GM19239 (cell line): Measurements from ENCODE around the gene RAD9A.
A peak's percentile ranks its signal among the peaks of the same experiment; 100 is the strongest.

Experiments used
- DNase-seq: peaks from one replicate; pipeline ENCODE4 v3.0.0; 2011; ENCODE audit warnings: low spot score; ENCODE audit not compliant: insufficient read length
- FAIRE-seq: peaks from 2 replicates; lab custom pipeline; 2011; peaks lifted over from hg19 to GRCh38; lab: Jason Lieb, UNC

The RAD9A gene

DNA sequence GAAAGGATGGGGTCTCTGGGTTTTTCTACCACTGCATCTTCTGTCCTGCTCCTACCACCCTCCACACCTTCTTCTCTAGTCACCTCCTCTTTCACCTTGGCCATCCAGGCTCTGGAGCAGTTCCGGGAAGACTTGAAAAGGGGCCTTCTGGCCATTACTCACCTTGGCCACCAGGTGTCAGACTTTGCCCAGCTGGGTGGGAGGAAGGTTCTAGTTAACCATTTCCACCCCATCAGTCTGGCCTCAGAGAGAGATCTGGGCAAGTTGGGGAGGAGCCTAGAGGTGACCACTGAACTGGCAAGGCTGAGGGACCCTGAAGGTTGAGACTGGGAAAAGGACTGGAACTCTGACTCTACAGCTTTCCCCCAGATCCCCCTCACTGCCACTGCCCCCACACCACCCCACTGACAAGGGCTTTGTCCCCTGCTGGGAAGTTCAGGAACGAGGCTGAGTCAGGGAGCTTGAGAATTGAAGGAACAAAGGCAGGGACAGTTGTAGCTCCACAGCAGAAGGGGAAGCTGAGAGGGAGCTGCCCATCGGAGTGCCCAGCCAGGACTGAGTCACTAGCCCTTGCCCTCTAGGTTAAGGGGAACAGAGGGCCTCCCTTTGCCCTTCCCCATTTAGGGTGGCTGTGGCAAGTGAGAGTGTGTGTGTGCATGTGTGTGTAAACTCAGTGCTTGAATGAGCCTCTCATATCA is 34.8 kb upstream of the RAD9A start:
- DNase-seq, result peak; percentile 64
- FAIRE-seq, result peak; percentile 66

DNA sequence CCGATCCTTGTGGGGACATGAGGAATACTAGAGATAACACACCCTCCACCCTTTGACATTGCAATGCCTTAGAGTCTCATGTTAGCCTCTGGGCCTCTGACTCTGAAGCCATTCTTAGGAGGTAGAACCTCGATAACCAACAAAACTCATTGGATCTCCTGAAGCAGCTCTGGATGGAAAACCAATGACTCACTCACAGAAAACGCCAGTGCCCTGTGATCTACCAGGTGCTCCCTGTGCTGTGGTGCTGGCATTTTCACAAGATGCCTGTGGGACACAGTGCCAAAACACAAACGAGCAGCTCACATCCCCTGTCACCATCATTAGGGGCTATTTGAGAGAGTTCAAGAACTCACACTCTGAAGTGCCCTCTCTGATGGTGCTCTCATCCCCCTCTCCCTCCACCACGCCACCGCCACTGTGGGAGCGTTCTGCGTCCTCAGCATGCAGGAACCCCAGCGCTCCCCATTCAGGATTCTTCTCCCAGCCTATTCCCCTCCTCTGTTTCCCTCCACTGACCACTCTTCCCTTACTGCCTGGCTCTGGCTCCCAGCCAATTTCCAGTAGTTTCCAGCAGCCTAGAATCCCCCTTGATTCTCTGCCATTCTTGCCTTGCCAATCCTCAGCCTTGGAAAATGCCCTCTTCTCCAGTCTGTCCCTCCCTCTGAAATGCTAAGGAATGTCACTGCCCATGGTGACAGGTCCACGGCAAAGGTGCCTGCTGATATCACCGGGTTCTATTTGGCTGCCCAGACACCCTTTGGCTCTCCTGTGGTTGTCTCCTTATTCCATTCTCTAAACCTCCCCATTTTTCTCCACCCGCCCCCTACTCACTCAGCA is 33.7 kb upstream of the RAD9A start:
- DNase-seq, result no peak
- no peak for FAIRE-seq

DNA sequence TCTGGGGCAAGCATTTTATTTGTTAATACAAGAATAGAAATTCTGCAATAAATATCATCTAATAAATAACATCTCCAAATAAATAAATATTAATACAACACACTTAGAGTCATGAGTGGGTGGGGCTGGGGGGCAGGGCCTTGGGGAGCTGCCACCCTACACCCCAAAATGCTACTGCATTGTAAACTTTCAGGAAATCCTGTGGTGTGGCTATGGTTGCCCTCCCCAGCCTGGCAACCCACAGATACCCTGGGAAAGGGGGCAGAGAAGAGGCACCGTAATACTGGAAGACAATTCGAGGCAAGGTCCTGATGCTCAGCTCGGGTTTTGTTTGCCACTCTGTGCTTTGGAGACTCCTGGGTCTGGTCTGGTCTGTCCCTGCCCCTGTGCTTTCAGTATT is 27.6 kb upstream of the RAD9A start:
- FAIRE-seq (no peak), DNase-seq (no peak)

DNA sequence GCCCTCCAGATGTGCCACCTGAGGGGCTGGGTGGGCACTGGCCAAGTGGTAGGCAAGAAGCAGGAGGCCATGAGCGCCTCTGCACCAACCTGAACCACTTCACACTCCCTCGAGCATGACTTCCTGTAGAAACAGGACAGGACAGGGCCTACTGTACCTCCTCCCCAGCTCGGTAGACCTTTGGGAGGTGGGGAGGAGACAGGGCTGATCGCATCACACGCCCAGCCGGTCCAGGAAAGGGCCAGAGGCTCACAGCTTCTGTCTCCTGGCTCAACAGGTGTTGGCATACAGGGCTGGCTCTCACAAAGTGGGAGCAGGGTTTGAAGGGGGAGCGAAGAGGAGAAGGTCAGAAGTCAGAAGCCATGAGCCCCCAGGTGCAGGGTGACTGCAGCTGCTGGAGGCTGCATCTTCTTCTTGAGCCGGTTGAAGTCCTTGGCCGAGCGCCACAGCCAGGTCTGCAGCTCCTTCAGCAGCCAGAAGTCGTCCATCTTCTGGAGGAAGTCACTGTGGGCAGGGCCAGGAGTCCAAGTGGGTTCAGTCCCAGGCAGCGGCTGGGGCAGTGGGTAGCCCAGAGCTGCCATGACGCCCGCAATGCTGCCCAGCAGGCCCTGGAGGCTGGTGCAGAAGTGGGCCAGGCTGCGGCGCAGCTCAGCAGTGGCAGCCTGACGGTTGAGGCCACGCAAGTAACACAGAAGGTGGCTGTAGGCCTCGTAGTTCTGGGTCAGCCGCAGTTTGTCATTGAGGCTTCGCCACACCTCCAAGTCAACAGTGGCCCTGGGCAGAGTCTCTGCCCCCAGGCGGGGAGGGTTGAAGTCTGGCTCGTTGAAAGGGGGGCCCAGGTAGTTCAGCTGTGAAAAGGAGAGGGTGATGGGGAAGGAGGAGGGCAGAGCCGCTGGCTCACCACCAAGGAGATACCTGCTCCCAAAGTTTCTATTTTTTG is 26.7 kb upstream of the RAD9A start:
- FAIRE-seq (peak; percentile 65), DNase-seq (no peak)

DNA sequence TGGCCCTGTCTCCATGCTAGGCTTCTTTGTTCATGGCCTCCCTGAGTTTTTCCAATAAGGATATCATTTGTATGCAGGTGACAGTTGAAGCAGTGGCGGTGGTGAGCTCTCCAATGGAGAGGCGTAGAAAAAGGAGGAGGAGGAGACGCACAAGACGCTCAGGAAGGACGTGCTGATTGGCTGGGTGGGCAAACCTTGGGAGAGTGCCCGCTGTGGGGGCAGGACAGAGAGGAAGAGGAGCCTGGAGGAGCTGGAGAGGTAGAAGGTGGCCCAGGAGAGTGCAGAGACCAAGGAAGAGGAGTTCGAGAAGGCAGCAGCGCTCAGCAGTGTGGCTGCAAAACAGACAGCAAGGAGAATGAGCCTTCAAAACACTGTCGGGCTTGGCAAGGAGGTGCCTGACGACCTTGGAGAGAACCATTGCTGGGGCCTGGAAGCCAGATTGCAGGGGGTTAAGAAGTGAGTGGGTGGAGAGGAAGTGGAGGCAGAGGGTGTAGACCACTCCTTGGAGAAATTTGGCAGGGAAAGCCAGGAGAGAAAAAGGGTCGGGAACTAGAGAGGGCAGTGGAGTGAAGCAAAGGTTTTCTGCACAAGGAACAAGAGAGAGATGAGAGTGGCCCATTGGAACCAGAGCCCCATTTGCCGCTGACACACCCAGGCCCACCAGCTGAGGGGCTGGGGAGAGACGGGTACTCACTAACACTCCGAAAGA is 25.9 kb upstream of the RAD9A start:
- DNase-seq (no peak), FAIRE-seq (no peak)

DNA sequence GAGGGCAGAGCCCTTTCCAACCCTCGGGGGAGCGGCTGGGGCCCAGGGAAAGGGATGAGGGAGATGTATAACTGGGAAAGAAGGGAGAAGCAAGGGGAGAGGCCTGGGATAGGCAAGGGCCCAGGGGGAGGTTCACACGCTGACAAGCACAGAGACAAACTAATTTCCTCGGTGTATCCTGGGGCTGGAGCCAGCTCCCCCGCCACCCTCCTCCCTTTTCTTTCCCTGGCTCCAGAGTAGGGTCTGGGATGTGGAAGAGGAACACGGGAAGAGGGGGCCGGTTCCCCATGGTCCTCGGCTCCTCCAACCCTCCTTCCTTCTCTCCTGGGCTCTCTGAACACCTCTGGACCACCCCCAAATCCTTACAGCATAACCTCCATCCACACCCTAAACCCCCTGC is 25.2 kb upstream of the RAD9A start:
- no peak for DNase-seq
- FAIRE-seq, result no peak

DNA sequence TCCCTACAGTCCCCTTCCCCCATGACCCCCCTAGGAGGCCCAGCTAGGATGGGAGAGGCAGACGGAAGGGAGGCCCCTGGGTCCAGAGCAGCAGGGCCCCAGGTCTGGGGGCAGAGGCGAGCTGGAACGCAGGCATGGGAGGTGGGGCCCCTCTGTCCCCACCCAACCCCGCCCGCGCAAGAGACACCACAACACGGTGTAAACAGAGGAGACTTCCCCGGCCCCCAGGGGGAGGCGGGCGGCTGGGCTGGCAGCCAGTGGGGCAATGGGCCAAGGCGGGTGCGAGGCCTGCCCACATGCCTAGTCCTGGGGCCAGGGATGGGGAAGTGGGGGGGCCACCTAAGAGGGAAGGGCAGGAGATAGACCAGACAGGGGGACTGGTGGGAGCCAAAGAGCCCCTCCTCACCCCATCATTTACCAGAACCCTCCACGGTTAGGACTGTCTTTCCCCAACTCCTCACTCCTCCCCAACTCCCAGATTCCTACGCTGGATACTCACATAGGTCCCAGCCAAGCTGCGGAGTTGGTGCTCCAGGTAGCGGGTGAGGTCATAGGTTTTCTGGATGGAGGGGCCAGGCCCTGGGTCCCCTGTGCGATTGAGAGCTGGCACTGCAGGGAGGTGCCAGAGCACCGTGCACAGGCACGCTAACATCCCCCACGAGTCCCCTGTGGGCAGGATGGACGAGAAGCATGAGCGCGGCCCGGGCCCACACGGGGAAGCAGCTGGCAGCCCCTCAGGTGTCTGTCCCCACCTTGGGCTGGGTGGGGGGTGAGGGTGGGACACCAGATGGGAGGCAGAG is 24.6 kb upstream of the RAD9A start:
- FAIRE-seq, result no peak
- DNase-seq, result no peak

DNA sequence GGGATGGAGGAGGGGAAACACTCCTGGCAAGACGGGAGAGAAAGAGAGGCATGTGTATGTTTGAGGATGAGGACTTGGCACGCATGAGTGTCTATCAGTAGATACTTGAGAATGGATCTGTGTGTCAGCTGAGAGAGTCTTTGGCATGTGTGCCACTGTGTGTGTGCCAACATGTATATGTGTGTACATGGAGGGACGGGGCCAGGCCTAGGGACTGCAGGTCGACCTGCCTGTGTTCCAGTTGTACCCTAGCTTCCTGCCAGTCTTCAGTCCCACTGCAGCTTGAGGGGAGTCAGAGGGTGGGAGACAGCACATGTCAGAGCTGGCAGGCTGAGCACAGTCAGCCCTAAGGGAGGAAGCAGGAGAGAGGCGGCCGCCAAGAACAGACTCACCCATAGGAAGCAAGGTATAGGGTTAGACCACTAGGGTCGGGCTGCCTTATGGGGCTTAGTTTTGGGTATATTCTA is 24.0 kb upstream of the RAD9A start:
- FAIRE-seq (no peak), DNase-seq (no peak)

DNA sequence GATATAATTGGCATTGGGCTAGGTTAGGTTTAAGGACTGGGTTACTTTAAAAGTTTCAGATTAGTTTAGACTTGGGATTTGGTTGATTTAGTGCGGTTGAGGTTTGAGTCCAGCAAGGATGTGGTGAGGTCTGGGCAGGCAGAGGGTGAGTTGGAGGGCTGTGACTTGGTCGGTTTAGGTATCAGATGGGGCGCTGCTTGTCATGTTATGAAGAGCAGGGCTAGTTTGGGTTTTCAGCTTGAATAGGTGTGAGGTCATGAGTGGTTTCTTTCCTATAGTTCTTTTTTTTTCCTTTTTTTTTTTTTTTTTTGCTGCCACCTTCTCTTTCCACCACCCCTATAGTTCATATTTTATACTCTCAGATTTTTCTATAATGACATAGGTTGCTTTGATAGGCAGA is 23.2 kb upstream of the RAD9A start:
- peak; percentile 94 for FAIRE-seq

DNA sequence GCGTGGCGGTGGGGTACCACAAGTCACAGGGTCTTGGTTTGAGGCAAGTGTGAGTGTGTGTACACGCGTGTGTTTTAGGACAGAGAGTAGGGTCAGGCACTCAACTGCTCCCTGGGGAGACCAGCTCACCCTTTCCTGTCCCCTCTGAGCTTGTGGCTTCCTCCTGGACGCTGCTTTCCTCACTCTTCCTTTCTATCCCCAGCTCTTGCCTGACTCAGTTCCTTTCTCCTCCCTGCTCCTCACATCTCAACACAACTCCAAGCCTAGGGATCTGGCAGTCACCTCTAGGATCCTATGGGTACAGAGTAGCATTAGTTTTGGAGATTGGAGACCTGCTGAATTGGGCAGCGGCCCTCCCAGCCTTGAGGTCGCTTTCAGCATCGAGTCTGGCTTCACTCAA is 22.5 kb upstream of the RAD9A start:
- FAIRE-seq, result no peak
- DNase-seq, result no peak

More for the DNA sequence above, 23.2 kb upstream of the RAD9A start:
- no peak for DNase-seq

DNA sequence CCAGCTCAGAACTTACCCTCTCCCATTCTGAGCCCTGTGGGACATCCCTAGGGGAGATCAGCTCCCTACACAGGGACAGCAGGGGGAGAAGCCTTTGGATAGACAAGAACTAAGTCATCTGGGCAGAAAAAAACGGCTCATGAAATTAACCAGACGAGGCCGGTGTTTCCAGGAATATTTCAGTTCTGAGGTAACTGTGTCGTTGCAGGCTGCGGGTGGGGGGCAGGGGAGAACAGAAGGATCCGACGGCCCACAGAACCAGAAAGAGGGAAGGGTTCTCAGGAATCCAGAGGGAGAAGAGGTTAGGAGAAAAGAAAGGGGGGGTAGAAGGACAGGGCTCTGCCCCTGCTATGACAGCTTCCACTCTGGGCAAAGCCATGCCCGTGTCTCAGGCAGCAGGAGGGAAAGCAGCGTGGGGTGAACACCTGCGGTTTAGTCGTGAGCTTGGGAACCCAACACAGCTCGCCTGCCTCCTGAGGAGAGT is 21.9 kb upstream of the RAD9A start:
- DNase-seq (no peak), FAIRE-seq (no peak)

DNA sequence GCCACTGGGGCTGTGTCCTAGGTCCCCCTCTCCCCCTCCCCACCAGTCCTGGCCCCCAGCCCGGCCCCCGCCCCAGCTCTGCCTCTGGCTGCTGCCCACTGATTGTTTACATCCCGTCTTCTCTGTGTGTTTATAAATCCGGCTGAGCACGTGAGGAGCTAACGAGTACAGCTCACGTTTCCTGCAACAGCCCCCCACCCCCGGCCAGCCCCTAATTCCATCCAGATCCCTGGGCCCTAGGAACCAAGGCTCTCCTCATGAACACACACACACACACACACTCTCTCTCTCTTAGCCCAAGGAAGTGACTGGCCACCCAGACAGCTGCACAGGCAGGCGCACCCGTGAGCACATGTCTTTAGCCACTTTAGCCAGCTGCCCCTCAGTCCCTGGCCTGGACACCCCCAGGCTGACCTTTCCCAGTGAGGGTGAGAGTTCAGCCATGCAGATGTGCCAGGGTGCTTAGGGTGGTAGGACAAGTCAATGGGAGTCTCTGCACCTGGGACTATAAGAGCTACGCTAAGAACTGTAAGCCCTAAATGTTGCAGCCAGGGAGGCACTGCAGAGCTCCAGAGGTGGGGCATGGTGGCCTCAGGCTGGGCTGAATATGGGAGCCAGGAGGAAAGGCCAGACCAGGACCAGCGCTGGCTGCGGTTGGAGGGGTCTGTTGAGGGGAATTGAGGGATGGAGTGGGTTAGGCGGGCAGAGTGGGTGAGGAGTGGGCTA is 21.3 kb upstream of the RAD9A start:
- no peak for DNase-seq
- no peak for FAIRE-seq

DNA sequence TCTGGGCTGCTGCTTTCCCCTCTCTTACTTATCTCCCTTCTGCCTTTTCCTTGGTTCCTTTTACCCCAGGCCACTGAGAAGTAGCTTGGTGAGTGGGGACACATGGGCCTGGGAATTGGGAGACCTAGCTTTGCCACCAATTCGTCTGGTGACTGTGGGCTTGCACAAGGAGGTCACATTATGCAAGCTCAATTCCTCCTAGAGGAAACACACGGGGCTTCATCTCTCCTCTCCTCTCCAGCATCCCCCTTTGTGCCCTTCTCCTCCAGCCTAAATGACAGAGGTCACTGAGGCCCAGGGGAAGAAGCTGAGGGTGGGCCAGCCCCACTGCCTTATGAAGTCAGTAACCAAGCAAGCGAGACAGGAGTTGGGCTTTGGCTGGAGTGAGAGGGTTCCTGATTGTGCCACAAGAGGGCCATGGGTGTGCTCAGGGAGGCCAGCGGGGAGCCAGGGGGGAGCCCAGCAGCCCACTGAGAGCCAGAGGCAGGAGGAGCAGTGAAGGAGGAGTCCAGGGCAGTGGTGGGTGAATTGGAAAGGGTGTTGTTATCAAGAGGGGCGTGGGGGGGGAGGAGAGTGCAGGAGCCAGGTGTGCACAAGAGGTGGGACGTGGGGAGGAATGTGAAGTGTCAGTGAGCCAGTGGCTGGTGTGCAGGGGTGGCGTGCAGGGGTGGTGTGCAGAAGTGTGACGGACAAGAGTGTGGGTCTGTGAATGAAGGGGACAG is 20.4 kb upstream of the RAD9A start:
- peak; percentile 26 for FAIRE-seq
- DNase-seq, result peak; percentile 72

DNA sequence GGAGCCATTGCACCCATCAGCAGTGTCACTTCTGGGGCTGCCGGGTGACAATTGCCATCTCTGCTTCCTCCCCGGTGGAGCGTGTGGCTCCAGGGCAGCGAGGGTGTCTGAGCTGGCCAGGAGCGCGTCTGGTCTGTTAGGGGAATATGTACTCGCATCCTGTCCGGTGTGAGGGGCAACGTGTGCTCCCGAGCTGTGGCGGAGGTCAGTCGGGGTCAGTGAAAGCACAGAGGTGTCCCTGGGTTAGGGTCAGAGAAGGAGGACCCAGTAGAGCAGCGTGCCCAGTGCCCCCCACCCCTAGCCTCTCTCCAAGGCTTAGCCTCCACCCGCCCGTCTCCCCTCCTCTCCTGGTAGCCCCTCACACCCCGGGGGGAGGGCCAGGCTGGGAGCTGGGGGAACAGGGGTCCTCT is 19.9 kb upstream of the RAD9A start:
- FAIRE-seq (peak; percentile 42), DNase-seq (no peak)

DNA sequence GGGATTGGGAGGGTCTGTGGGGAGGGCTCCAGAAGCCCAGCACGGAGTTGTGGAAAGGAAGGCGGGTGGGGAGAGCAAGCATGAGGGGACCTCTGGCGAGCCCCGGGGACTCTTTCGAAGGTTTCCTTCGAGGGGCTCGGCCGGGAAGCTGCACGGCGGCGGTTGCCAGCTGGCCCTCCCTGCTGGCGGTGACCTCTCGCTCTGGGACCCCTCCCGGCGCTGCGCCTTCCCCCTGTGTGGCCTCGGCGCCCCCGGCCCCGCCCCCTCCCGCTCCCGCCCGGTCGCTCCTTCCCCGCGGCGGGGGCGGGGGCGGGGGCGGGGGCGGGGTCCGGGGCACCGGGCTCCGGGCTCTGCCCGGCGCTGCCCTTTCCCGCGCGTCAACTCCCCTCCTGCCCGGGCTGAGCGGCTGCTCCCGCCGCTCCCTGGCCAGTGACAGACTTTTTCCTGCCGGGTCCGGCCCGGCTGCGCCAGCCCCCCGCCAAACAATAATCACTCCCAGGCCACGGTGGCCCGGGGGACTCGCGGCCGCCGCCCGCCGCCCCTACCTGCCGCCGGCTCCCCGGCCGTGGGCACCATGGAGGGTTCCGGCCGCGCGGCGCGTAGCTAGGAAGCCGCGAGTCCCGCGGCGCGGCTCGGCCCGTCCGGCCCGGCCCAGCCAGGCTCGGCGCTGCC is 19.3 kb upstream of the RAD9A start:
- DNase-seq (no peak), FAIRE-seq (no peak)

DNA sequence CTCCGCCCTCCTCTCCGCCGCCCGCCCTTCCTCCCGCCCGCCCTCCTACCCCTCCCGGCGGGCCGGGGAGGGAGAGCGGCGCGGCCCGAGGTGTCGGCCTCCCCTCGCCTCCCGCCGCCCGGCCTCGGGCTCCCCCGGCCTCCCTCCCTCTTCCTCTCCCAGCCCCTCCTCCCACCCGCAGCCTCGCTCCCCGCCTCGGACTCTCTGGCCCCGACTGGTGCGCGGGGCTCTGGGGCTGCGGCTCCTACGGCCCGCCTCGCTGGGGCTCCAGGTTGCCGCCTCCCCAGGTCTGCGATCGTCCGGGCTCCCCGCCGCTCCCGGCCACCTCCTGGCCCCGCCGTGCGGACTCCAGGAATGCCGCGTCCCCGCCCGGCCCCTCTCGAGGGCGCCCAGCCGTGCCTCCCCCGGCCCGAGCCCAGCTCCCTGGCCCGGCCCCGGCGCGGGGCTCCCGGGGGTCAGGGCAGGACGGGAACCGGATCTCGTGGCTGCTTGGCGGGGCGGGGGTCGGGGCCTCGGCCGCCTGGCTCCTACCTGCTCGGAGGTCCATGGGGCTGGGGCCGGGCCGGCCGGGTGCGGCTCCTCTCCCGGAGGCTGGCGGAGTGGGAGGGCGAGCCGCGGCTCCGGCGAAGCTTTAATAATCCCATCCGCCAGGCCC is 18.7 kb upstream of the RAD9A start, which contains the start of gene CLCF1:
Gene CLCF1, minus strand, starts transcription at position 606 of the 655 bp plus-strand sequence. Its CDS starts 59 bp downstream, at position 547.
- DNase-seq, result peak; percentile 53
- peak; percentile 47 for FAIRE-seq
